Astrocyte of the cerebellum (primary cell): ENCODE data around the gene TTN.
A peak's percentile ranks its signal among the peaks of the same experiment; 100 is the strongest.

Experiments
- DNase-seq: peaks from one replicate; pipeline ENCODE4 v3.0.0-alpha.2; 2011; ENCODE audit warnings: low read depth
- H3K4me3 ChIP-seq: 2 replicates; pipeline ENCODE4 v1.5.1; 2011; ENCODE audit warnings: mild to moderate bottlenecking, low read depth, low read length, moderate library complexity
- in situ Hi-C: cut with HindIII; loops from 2 replicates; pipeline ENCODE4 v1.10.0; 2017; ENCODE audit warnings: low sequenced_read_pairs
- TF ChIP-seq, protein P1 (sequence below): IDR thresholded peaks from 2 replicates; pipeline ENCODE4 v1.5.1; 2012; ENCODE audit warnings: low read length, low read depth, moderate library complexity, mild to moderate bottlenecking; ENCODE audit errors: missing control alignments

TTN gene

DNA sequence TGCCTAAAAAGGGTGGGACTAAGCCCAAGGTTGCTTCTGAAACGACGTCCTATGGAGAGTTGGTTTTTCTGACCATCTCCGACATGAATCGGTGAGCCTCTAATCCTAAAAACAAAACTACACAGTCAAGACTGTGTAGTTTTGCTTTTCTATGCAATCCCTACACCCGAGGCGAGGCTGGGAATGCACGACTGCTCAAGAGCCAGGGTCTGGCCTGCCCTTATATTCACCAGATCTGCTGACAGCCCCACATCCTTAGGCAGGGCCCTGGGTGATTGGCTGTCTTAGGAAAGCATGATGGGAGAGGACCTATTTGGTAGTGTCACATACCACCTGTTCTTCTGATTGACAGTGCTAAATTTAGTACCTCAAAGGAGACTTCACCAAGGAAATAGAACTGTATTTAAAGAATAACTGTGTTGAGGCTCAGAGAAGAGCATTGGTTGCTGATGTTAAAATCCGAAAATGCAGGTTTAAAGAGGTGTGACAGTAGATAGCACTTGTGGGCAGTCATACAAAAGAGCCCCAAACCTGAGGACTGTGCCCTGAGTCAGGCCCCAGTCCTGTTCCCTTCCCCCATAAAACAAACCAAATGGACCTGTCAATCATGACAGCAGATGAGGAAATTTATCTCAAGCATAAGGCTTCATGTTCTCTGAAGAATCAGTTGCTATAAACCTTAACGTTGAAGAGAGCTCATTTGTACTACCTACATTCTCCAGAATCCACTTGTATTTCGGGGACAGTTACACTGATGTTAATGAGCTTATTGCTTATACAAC, at the start of gene TTN:
TTN (minus strand) TSS at position 197 of the 782 bp plus-strand sequence. CDS start 2,781 bp downstream, outside the sequence.
- in situ Hi-C loops: no loop called here
- TF ChIP-seq, protein P1, sequence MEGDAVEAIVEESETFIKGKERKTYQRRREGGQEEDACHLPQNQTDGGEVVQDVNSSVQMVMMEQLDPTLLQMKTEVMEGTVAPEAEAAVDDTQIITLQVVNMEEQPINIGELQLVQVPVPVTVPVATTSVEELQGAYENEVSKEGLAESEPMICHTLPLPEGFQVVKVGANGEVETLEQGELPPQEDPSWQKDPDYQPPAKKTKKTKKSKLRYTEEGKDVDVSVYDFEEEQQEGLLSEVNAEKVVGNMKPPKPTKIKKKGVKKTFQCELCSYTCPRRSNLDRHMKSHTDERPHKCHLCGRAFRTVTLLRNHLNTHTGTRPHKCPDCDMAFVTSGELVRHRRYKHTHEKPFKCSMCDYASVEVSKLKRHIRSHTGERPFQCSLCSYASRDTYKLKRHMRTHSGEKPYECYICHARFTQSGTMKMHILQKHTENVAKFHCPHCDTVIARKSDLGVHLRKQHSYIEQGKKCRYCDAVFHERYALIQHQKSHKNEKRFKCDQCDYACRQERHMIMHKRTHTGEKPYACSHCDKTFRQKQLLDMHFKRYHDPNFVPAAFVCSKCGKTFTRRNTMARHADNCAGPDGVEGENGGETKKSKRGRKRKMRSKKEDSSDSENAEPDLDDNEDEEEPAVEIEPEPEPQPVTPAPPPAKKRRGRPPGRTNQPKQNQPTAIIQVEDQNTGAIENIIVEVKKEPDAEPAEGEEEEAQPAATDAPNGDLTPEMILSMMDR: no peak
- no peak within 1 kb of the TSS for H3K4me3 ChIP-seq
- DNase-seq: no peak

DNA sequence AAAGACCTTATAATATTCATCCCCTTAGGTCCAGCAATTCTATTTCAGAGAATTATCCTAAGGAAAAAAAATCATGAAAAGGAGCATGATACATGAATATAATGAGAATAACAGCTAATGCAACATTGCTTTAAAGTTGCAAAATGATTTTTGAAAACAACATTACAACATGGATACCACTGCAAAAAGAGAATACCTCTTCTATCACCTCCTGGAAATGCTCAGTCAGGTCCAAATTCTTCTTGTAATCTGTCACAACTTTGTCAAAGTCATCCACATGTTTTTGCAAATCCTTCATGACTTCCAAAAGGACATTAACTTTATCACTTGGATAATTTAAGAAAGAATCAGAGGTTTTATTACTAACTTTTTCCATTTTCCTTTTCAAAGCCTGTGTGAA, 47.9 kb upstream of the TTN start:
- H3K4me3 ChIP-seq: no peak overlapping the region
- TF ChIP-seq, protein P1: no peak
- DNase-seq: no peak
- in situ Hi-C loops: no loop called here

DNA sequence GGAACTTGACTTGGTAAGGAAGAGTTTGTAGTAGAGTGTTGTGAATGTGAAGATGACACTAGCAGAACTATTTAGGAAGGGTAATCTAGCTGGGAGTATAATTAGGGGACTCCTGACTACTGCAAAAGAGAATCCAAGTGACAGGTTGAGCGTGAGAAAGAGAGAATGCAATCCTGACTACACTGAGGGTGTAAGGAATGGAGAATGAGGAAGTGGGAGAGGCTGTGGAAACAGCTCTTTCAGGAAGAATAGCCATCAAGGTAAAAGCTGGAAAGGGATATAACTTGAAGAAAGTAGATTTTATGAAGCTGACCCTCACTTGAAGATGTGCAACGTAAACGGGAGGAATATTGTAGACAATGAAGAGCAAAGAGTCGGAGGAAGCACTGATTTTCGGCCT, 41.1 kb upstream of the TTN start:
- in situ Hi-C loops: no loop called here
- no peak for DNase-seq
- TF ChIP-seq, protein P1: no peak
- H3K4me3 ChIP-seq: no peak overlapping the region

DNA sequence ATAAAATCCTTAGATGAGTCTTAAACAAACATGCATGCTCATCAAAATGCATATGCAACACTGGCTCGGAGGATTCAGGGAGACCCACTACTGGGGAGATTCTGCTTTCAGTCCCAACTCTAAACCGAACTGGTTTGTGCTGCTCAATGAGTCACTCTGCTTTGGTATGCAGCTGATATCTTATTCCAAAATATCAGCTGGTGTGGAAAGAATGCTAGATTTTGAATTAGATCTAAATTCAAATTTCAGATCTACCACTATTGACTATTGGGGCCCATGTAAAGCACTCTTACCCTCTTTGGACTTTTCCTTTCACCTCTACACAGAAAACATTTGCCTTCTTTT, 39.2 kb upstream of the TTN start:
- TF ChIP-seq, protein P1: no peak
- no peak for DNase-seq
- in situ Hi-C loops: no loop called here
- no peak overlapping the region for H3K4me3 ChIP-seq

DNA sequence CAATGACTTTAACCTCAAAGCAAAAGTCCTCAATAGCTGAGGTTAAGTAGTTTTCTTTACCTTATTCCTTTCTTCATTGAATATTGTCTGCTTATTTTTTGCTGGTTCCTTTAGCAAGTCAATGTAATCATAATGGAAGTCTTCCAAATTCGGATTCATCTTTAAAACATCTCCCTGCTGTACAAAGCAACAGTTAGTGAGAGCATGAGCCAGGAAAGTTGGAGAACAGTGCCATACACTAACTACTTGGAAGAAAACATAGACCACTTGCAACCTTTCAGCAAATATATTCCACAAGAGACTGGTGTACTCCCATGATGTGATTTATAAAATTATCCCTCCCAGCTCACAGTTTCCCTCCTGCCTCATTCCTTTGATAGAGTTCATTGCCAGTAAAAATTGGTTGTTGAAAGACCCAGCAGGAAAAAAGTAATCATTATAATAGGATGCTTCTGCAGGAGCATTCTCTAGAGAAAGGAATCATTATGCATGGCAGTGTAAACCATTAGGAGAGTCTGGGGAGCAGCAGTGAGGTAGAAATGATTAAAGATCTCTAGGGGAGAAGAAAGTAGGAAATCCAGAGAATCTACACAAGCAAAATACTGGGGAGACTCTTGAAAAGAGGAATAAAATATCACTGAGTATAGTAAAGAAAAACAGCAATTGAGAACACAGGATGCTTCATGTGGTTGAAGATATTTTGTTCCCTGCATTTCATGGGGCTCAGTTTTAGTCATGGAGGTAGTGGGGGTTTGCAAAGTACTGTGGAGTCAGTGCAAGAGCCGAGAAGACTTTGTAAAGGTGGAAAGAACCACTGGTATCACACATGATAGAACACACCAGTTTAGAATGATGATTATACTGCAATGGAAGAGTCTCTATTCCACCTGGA, 38.6 kb upstream of the TTN start:
- no peak overlapping the region for H3K4me3 ChIP-seq
- in situ Hi-C loops: no loop called here
- peak; percentile 74 for DNase-seq
- TF ChIP-seq, protein P1: no peak

DNA sequence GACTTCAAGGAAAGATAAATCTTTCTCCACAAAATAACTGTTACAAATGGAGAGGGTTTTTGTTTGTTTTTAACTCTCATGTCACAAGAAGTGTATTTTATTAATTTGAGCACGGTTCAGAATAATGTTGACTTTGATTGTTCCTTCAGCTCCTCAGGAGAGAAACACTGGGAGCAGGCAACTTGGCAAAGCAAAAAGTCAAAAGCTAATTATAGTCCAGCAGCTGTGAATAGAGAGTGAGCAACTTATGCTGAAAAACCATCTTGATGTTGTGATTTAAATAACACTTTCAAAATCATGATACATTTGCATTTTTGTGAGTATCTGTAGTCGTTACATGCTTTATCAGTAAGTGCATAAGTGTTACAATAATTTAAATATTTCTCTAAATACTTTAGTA, 37.5 kb upstream of the TTN start:
- in situ Hi-C loops: no loop called here
- TF ChIP-seq, protein P1: no peak
- H3K4me3 ChIP-seq: no peak overlapping the region
- DNase-seq: no peak
